HepG2 (cell line): ENCODE data around the gene ZNF860. TPM values are rescaled to one million over a fixed set of nuclear protein-coding genes. Genes with fewer than 3 reads are reported as not detected.

ENCODE experiments used
- ATAC-seq: fragments of 200-7000 bp; cut with Tn5 transposase; 3 replicates; pipeline ENCODE4 v1.9.1; 2020; ENCODE audit warnings: mild to moderate bottlenecking, moderate library complexity
- BruUV-seq: library from RNA; stranded (reverse); fragments of 400-500 nt; replicated peaks from 2 replicates; lab custom pipeline; 2021; lab: Mats Ljungman, UMichigan
- CTCF ChIA-PET: fragments of 300-600 bp; formaldehyde crosslinking; extraction: SDS; loops from one replicate; lab custom pipeline; 2021; ENCODE audit warnings: low total read pairs, inconsistent platforms, low intra/inter-chr PET ratio; lab: Yijun Ruan, JAX
- POLR2A ChIA-PET: fragments of 350-600 bp; sonication (Branson Sonifier 250); formaldehyde crosslinking; loops from one replicate; lab custom pipeline; 2020; ENCODE audit warnings: antibody characterized with exemption, inconsistent platforms; lab: Yijun Ruan, JAX
- DNase-seq: peaks from one replicate; pipeline ENCODE4 v3.0.0-alpha.2; 2015; ENCODE audit warnings: low spot score
- FAIRE-seq: peaks from 3 replicates; lab custom pipeline; 2011; peaks lifted over from hg19 to GRCh38; lab: Jason Lieb, UNC
- H2AFZ ChIP-seq: one replicate; pipeline ENCODE4 v1.6.1; 2011; ENCODE audit warnings: low read length, inconsistent platforms
- H3K27ac ChIP-seq: fragments of 300-600 bp; 3 replicates; pipeline ENCODE4 v1.8.0; 2011; ENCODE audit warnings: mixed run types, mild to moderate bottlenecking, mixed read lengths, low read length, inconsistent platforms; ENCODE audit not compliant: insufficient read depth; ENCODE audit errors: extremely low read length
- H3K27me3 ChIP-seq, 2 experiments: fragments of 200-600 bp in 1 of 2; 2 replicates in 1 of 2; 3 replicates in 1 of 2; pipeline versions ENCODE4 v1.6.0 to v1.8.0; 2011; ENCODE audit warnings: low read length in 2 of 2, mild to moderate bottlenecking in 2 of 2, moderate library complexity in 2 of 2, inconsistent platforms in 1 of 2; ENCODE audit not compliant: insufficient read depth in 2 of 2, control insufficient read depth in 1 of 2
- H3K36me3 ChIP-seq, 2 experiments: fragments of 200-600 bp in 1 of 2; replicated peaks in 1 of 2; 2 replicates in 1 of 2; 3 replicates in 1 of 2; pipeline versions ENCODE4 v1.5.1 to v1.8.0; 2011; ENCODE audit warnings: low read length in 2 of 2, inconsistent platforms in 1 of 2; ENCODE audit not compliant: insufficient read depth in 2 of 2, control insufficient read depth in 1 of 2
- H3K4me1 ChIP-seq: 2 replicates; pipeline ENCODE4 v1.5.1; 2012; ENCODE audit warnings: low read length, inconsistent platforms; ENCODE audit not compliant: insufficient read depth
- H3K4me2 ChIP-seq: 2 replicates; pipeline ENCODE4 v1.6.0; 2011; ENCODE audit warnings: low read depth, low read length, inconsistent platforms
- H3K4me3 ChIP-seq, 3 experiments: fragments of 200-600 bp in 1 of 3; sonication (generic), shearing (Covaris generic) in 1 of 3; replicated peaks in 1 of 3; 2 replicates each; pipeline ENCODE4 v1.5.1; 2011 to 2016; ENCODE audit warnings: low read length in 3 of 3, inconsistent platforms in 2 of 3, low read depth in 2 of 3, mild to moderate bottlenecking in 2 of 3, control low read depth in 1 of 3, mixed read lengths in 1 of 3; ENCODE audit not compliant: insufficient read depth in 1 of 3
- H3K79me2 ChIP-seq: one replicate; pipeline ENCODE4 v1.6.1; 2011; ENCODE audit warnings: low read length, inconsistent platforms; ENCODE audit not compliant: insufficient read depth
- H3K9ac ChIP-seq: 2 replicates; pipeline ENCODE4 v1.6.0; 2011; ENCODE audit warnings: mild to moderate bottlenecking, low read depth, low read length, inconsistent platforms; ENCODE audit not compliant: insufficient read depth
- H3K9me3 ChIP-seq: 2 replicates; pipeline ENCODE4 v1.5.1; 2012; ENCODE audit warnings: mild to moderate bottlenecking, low read length
- H4K20me1 ChIP-seq: 2 replicates; pipeline ENCODE4 v1.6.0; 2011; ENCODE audit warnings: inconsistent platforms, mild to moderate bottlenecking, low read length, moderate library complexity; ENCODE audit not compliant: insufficient read depth
- CBFB ChIP-seq: sonication (generic); formaldehyde crosslinking; IDR thresholded peaks from 2 replicates; pipeline ENCODE4 v1.4.0; 2020; ENCODE audit warnings: missing genetic modification reagents
- CEBPB ChIP-seq: IDR thresholded peaks from 2 replicates; pipeline ENCODE4 v1.6.1; 2011; ENCODE audit warnings: low read depth, low read length, improper control_type of control experiment, borderline replicate concordance
- CEBPG ChIP-seq: IDR thresholded peaks from 2 replicates; pipeline ENCODE4 v1.6.1; 2016
- DRAP1 ChIP-seq: IDR thresholded peaks from 2 replicates; pipeline ENCODE4 v1.6.1; 2016; ENCODE audit warnings: missing genetic modification reagents, missing compliant biosample characterization
- GATA4 ChIP-seq: sonication (generic); IDR thresholded peaks from 2 replicates; pipeline ENCODE4 v1.6.1; 2016; ENCODE audit warnings: antibody characterized with exemption, low read depth, borderline replicate concordance
- HMG20B ChIP-seq: conservative IDR thresholded peaks from 2 replicates; pipeline ENCODE4 v1.6.1; 2016; ENCODE audit warnings: missing genetic modification reagents, missing compliant biosample characterization
- MEF2D ChIP-seq: sonication (generic); formaldehyde crosslinking; IDR thresholded peaks from 2 replicates; pipeline ENCODE4 v1.5.1; 2020; ENCODE audit warnings: mild to moderate bottlenecking, missing genetic modification reagents
- NPAS2 ChIP-seq: sonication (generic); formaldehyde crosslinking; IDR thresholded peaks from 2 replicates; pipeline ENCODE4 v1.8.0; 2022; ENCODE audit warnings: mild to moderate bottlenecking, missing genetic modification reagents, borderline replicate concordance
- POLR2G ChIP-seq: fragments of 200-400 bp; formaldehyde crosslinking; IDR thresholded peaks from 2 replicates; pipeline ENCODE4 v1.6.1; 2018; ENCODE audit warnings: mild to moderate bottlenecking, low read depth, low read length, moderate library complexity
- RBM22 ChIP-seq: fragments of 200-400 bp; formaldehyde crosslinking; optimal IDR thresholded peaks from 2 replicates; pipeline ENCODE3; 2017; ENCODE audit warnings: mild to moderate bottlenecking, low read length, moderate library complexity
- RFXAP ChIP-seq: sonication (generic); formaldehyde crosslinking; IDR thresholded peaks from 2 replicates; pipeline ENCODE4 v1.4.0; 2020; ENCODE audit warnings: missing genetic modification reagents, borderline replicate concordance
- RXRB ChIP-seq: IDR thresholded peaks from 2 replicates; pipeline ENCODE4 v1.6.1; 2016; ENCODE audit warnings: borderline replicate concordance, missing genetic modification reagents, missing compliant biosample characterization
- SNAPC2 ChIP-seq: sonication (generic); formaldehyde crosslinking; IDR thresholded peaks from 2 replicates; pipeline ENCODE4 v1.8.1; 2022; ENCODE audit warnings: mild to moderate bottlenecking, missing genetic modification reagents
- TBP ChIP-seq: sonication (generic); formaldehyde crosslinking; IDR thresholded peaks from 2 replicates; pipeline ENCODE4 v1.5.0; 2020; ENCODE audit warnings: missing genetic modification reagents
- THAP11 ChIP-seq: IDR thresholded peaks from 2 replicates; pipeline ENCODE4 v1.6.1; 2016; ENCODE audit warnings: missing biosample characterization, missing genetic modification reagents
- ZFP37 ChIP-seq: sonication (generic); formaldehyde crosslinking; IDR thresholded peaks from 2 replicates; pipeline ENCODE4 v1.4.0; 2020; ENCODE audit warnings: missing genetic modification reagents, borderline replicate concordance
- ZNF224 ChIP-seq: sonication (generic); formaldehyde crosslinking; IDR thresholded peaks from 2 replicates; pipeline ENCODE4 v1.5.0; 2020; ENCODE audit warnings: mild to moderate bottlenecking, missing genetic modification reagents
- ZNF484 ChIP-seq: sonication (generic); formaldehyde crosslinking; IDR thresholded peaks from 2 replicates; pipeline ENCODE4 v1.5.1; 2020; ENCODE audit warnings: mild to moderate bottlenecking, low read depth, missing genetic modification reagents, borderline replicate concordance
- ZNF672 ChIP-seq: sonication (generic); formaldehyde crosslinking; IDR thresholded peaks from 2 replicates; pipeline ENCODE4 v1.8.1; 2022; ENCODE audit warnings: missing genetic modification reagents
- ZNF749 ChIP-seq: sonication (generic); formaldehyde crosslinking; IDR thresholded peaks from 2 replicates; pipeline ENCODE4 v1.8.0; 2022; ENCODE audit warnings: mild to moderate bottlenecking, missing genetic modification reagents, moderate library complexity, borderline replicate concordance
- ZSCAN12 ChIP-seq: sonication (generic); formaldehyde crosslinking; IDR thresholded peaks from 2 replicates; pipeline ENCODE4 v1.9.0; 2021; ENCODE audit warnings: mild to moderate bottlenecking, missing genetic modification reagents
- ZSCAN31 ChIP-seq: sonication (generic); formaldehyde crosslinking; IDR thresholded peaks from 2 replicates; pipeline ENCODE4 v1.5.0; 2020; ENCODE audit warnings: low read depth, mild to moderate bottlenecking, missing genetic modification reagents
- ZZZ3 ChIP-seq: sonication (generic); formaldehyde crosslinking; IDR thresholded peaks from 2 replicates; pipeline ENCODE4 v1.4.0; 2020; ENCODE audit warnings: missing genetic modification reagents, mild to moderate bottlenecking, borderline replicate concordance
- WGBS: methylation state at CpG from one replicate; pipeline ENCODE4 v1.1.6; 2017; ENCODE audit warnings: low lambda C conversion rate; 5-methylcytosine and 5-hydroxymethylcytosine counted together
- in situ Hi-C: cut with HindIII; loops from 2 replicates; pipeline ENCODE4 v1.10.0; 2017; ENCODE audit warnings: low pct_unique_long_range_greater_than_20kb; ENCODE audit not compliant: extremely low pct_ligation_motif_present
- intact Hi-C: fragments of 100-400 bp; cut with micrococcal nuclease; formaldehyde crosslinking; loops from one replicate; pipeline ENCODE4 v1.10.0; 2022; ENCODE audit not compliant: unreplicated experiment
- polyA plus RNA-seq, 8 experiments: library from polyadenylated mRNA; depleted of rRNA in 3 of 8; stranded (reverse) in 7 of 8; unstranded in 1 of 8; fragments of >200 nt; fragmentation: Illumina TruSeq in 4 of 8; extraction: Trizol in 4 of 8; gene quantifications; 2 replicates each; pipeline versions ENCODE4 v1.2.1 to v1.2.3, GENCODE V29; 2011 to 2016; ENCODE audit warnings: low read depth in 4 of 8, missing spikeins in 1 of 8, mixed read lengths in 1 of 8; ENCODE audit not compliant: insufficient read depth in 1 of 8
- total RNA-seq, 5 experiments: library from RNA; depleted of rRNA; stranded (reverse); fragments of >200 nt; fragmentation: Illumina TruSeq; extraction: Trizol; gene quantifications; 2 replicates each; pipeline ENCODE4 v1.2.3, GENCODE V29; 2016; ENCODE audit warnings: low read depth in 1 of 5

Gene ZNF860
- total and polyA plus RNA-seq, 2 of the 13 experiments (the other 11 are each of a cell fraction or from before 2014, with no cell fraction given), result 0.55 to 0.73 TPM

DNA sequence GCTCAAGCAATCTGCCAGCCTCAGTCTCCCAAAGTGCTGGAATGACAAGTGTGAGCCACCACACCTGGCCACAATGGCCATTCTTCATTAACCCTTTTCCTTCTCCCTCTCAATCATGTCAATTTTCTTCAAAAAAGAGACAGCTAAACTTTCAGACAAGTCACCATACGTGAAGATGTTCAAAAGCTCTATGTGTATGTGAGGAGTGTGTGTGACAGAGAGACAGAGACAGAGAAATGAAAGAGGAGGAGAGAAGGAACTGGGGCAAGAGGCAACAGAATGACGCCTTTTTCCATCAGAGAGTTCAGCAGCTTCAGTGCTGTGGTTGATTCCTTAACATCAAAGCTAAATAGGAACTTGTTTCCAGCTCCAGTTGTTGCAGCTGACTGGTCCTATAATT lies 27.9 kb upstream of the ZNF860 start:
- no peak for FAIRE-seq
- POLR2A ChIA-PET, result no interaction called here
- Histone ChIP-seq H3K27ac (no peak overlapping the region), H2AFZ (no peak overlapping the region), H3K79me2 (peaks cover 66% of the 10 kb centered on the region), H3K36me3 (peaks cover 0 to 1% of the 10 kb centered on the region in 2 experiments; a peak in 1 of 5 replicates), H3K4me1 (peaks cover 21% of the 10 kb centered on the region), H3K9ac (no peak overlapping the region), H4K20me1 (no peaks in the 10 kb centered on the region), H3K4me3 (no peak overlapping the region), H3K4me2 (no peak overlapping the region), H3K9me3 (peaks cover 12% of the 10 kb centered on the region), H3K27me3 (no peaks in the 10 kb centered on the region)
- no peak for DNase-seq
- ATAC-seq, result no peak
- TF ChIP-seq ZNF672 (CRISPR knock-in tag) (no peak), SNAPC2 (CRISPR knock-in tag) (no peak), RXRB (CRISPR knock-in tag) (no peak), ZSCAN31 (CRISPR knock-in tag) (no peak), GATA4 (no peak), TBP (CRISPR knock-in tag) (no peak), CBFB (CRISPR knock-in tag) (no peak), THAP11 (CRISPR knock-in tag) (no peak), CEBPB (no peak), ZFP37 (CRISPR knock-in tag) (no peak), HMG20B (CRISPR knock-in tag) (no peak)
- 94% methylated on average over 2 of the region's 2 CpGs for WGBS
- CTCF ChIA-PET, result no interaction called here
- in situ Hi-C loops, result no loop called here
- intact Hi-C loops, result no loop called here
- no TSS peak for BruUV-seq

- Histone ChIP-seq H3K4me2 (no peak overlapping the region), H4K20me1 (no peaks in the 10 kb centered on the region), H3K4me1 (peaks cover 35% of the 10 kb centered on the region), H3K9ac (no peak overlapping the region), H3K27ac (no peak overlapping the region), H3K79me2 (peaks cover 71% of the 10 kb centered on the region), H2AFZ (no peak overlapping the region), H3K36me3 (peaks cover 0 to 1% of the 10 kb centered on the region in 2 experiments; a peak in 1 of 5 replicates), H3K9me3 (peaks cover 12% of the 10 kb centered on the region), H3K4me3 (no peak overlapping the region), H3K27me3 (no peaks in the 10 kb centered on the region)
- no TSS peak for BruUV-seq
- DNase-seq (no peak), FAIRE-seq (no peak), ATAC-seq (no peak)
- intact Hi-C loops, result no loop called here
- CTCF ChIA-PET, result no interaction called here
- in situ Hi-C loops, result no loop called here
- POLR2A ChIA-PET, result no interaction called here
- no peak for TF ChIP-seq DRAP1 (CRISPR knock-in tag)
- TF ChIP-seq NPAS2 (CRISPR knock-in tag), result no peak
- no peak for TF ChIP-seq CEBPG (CRISPR knock-in tag)
- TF ChIP-seq MEF2D (CRISPR knock-in tag), result no peak
- no peak for TF ChIP-seq ZSCAN12 (CRISPR knock-in tag)
- no peak for TF ChIP-seq ZNF749 (CRISPR knock-in tag)
- no peak for TF ChIP-seq ZZZ3
- TF ChIP-seq POLR2G, result no peak
- no peak for TF ChIP-seq RBM22
- TF ChIP-seq RFXAP (CRISPR knock-in tag), result no peak
- no peak for TF ChIP-seq ZNF224 (CRISPR knock-in tag)
- no peak for TF ChIP-seq ZNF484 (CRISPR knock-in tag)
Measured at GRCh38 chr3:31955581-31955980, 26.0 kb upstream of the ZNF860 start.
